Neural progenitor cell (in vitro differentiated cells): Measurements from ENCODE around the gene KAZN. TPM values are rescaled to one million over a fixed set of nuclear protein-coding genes. Genes with fewer than 3 reads are reported as not detected.

Source experiments
- DNase-seq: peaks from one replicate; pipeline ENCODE4 v3.0.0-alpha.2; 2016; ENCODE audit warnings: low spot score
- H2AFZ ChIP-seq: fragments of 200-600 bp; sonication (generic); replicated peaks from 2 replicates; pipeline ENCODE4 v1.6.1; 2016; ENCODE audit warnings: antibody characterized with exemption
- H3F3A ChIP-seq: fragments of 200-600 bp; sonication (generic); 2 replicates; pipeline ENCODE4 v1.6.1; 2016; ENCODE audit warnings: antibody characterized with exemption, low read depth
- H3K27ac ChIP-seq: fragments of 200-600 bp; sonication (generic); 2 replicates; pipeline ENCODE4 v1.5.1; 2016; ENCODE audit warnings: mild to moderate bottlenecking
- H3K27me3 ChIP-seq: fragments of 200-600 bp; sonication (generic); 2 replicates; pipeline ENCODE4 v1.6.1; 2016; ENCODE audit warnings: mild to moderate bottlenecking, moderate library complexity
- H3K36me3 ChIP-seq: fragments of 200-600 bp; sonication (generic); 2 replicates; pipeline ENCODE4 v1.5.1; 2016
- H3K4me1 ChIP-seq: fragments of 200-600 bp; sonication (generic); 2 replicates; pipeline ENCODE4 v1.6.1; 2016; ENCODE audit warnings: mixed run types
- H3K4me2 ChIP-seq: fragments of 200-600 bp; sonication (generic); 2 replicates; pipeline ENCODE4 v1.6.1; 2016
- H3K4me3 ChIP-seq: fragments of 200-600 bp; sonication (generic); 2 replicates; pipeline ENCODE4 v1.5.1; 2016
- H3K79me2 ChIP-seq: fragments of 200-600 bp; sonication (generic); 2 replicates; pipeline ENCODE4 v1.6.1; 2016; ENCODE audit warnings: low read depth
- H3K9ac ChIP-seq: fragments of 200-600 bp; sonication (generic); 2 replicates; pipeline ENCODE4 v1.6.1; 2016
- H3K9me3 ChIP-seq: fragments of 200-600 bp; sonication (generic); 2 replicates; pipeline ENCODE4 v1.5.1; 2016; ENCODE audit warnings: low read depth
- H4K20me1 ChIP-seq: fragments of 200-600 bp; sonication (generic); 2 replicates; pipeline ENCODE4 v1.6.1; 2016; ENCODE audit warnings: low read depth
- H3K27ac Mint-ChIP-seq: 3 replicates; pipeline ENCODE4 v1.8.0; 2021; ENCODE audit warnings: mixed read lengths
- H3K27me3 Mint-ChIP-seq: 2 replicates; pipeline ENCODE4 v1.8.0; 2022; ENCODE audit warnings: low read depth, mild to moderate bottlenecking, inconsistent platforms, moderate library complexity, mixed read lengths; ENCODE audit not compliant: insufficient read depth
- H3K36me3 Mint-ChIP-seq: 3 replicates; pipeline ENCODE4 v1.8.0; 2021; ENCODE audit warnings: mixed read lengths
- H3K4me1 Mint-ChIP-seq: 3 replicates; pipeline ENCODE4 v1.8.0; 2021; ENCODE audit warnings: mixed read lengths
- H3K4me3 Mint-ChIP-seq: 3 replicates; pipeline ENCODE4 v1.8.0; 2021; ENCODE audit warnings: mild to moderate bottlenecking, moderate library complexity, mixed read lengths
- H3K9me3 Mint-ChIP-seq: 3 replicates; pipeline ENCODE4 v1.8.0; 2020; ENCODE audit warnings: mixed read lengths
- EZH2 ChIP-seq: fragments of 200-600 bp; sonication (generic); IDR thresholded peaks from 2 replicates; pipeline ENCODE4 v1.6.1; 2017; ENCODE audit warnings: antibody characterized with exemption, mild to moderate bottlenecking, moderate library complexity
- EZH2phosphoT487 ChIP-seq: fragments of 200-600 bp; sonication (generic); IDR thresholded peaks from 2 replicates; pipeline ENCODE4 v1.6.1; 2017; ENCODE audit warnings: antibody characterized with exemption
- total RNA-seq: library from RNA; depleted of rRNA; stranded (reverse); fragments of >200 nt; gene quantifications from 2 replicates; pipeline ENCODE4 v1.2.3, GENCODE V29; 2015; ENCODE audit warnings: low replicate concordance
- TF ChIP-seq, protein P1 (sequence below): fragments of 200-600 bp; sonication (generic); IDR thresholded peaks from 2 replicates; pipeline ENCODE4 v1.5.1; 2017; ENCODE audit warnings: antibody characterized with exemption, mild to moderate bottlenecking

The KAZN gene
- total RNA-seq, 1 donor from 2014 or later: 6.1 TPM

DNA sequence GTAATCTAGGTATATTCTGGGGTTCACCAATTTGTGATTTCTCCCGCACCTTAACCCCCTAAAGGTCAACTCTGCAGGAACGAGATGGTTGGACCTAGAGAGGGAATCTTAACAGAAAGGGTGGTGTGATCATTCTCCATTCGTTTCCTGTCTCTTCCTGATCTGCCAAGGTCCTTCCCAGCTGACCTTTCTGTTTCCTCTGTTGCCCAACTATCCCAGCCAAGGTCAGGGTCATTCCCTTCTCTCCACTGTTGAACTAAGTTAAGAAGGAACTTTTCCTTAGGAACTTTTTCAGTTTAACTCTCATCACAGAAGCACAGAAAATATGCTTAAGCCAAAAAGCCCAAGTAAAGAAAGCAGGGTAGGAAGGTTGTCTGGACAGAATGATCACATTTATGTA is 49.3 kb downstream of the KAZN start:
- Mint-ChIP-seq H3K27ac (peak overlapping the region; percentile 34), H3K4me1 (peaks cover 31% of the 10 kb centered on the region), H3K4me3 (no peak overlapping the region), H3K9me3 (peaks cover 23% of the 10 kb centered on the region), H3K36me3 (peaks cover 10% of the 10 kb centered on the region), H3K27me3 (peaks cover 3% of the 10 kb centered on the region)
- no peak overlapping the region for H3K27ac ChIP-seq
- no peak for DNase-seq
- peaks cover 30% of the 10 kb centered on the region for H3K79me2 ChIP-seq
- H3K9ac ChIP-seq: no peak overlapping the region
- H3K27me3 ChIP-seq: no peaks in the 10 kb centered on the region
- no peak for TF ChIP-seq EZH2
- TF ChIP-seq, protein P1, sequence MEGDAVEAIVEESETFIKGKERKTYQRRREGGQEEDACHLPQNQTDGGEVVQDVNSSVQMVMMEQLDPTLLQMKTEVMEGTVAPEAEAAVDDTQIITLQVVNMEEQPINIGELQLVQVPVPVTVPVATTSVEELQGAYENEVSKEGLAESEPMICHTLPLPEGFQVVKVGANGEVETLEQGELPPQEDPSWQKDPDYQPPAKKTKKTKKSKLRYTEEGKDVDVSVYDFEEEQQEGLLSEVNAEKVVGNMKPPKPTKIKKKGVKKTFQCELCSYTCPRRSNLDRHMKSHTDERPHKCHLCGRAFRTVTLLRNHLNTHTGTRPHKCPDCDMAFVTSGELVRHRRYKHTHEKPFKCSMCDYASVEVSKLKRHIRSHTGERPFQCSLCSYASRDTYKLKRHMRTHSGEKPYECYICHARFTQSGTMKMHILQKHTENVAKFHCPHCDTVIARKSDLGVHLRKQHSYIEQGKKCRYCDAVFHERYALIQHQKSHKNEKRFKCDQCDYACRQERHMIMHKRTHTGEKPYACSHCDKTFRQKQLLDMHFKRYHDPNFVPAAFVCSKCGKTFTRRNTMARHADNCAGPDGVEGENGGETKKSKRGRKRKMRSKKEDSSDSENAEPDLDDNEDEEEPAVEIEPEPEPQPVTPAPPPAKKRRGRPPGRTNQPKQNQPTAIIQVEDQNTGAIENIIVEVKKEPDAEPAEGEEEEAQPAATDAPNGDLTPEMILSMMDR: no peak
- TF ChIP-seq EZH2phosphoT487: no peak
- peaks cover 21% of the 10 kb centered on the region for H3K4me1 ChIP-seq
- no peak overlapping the region for H3K4me2 ChIP-seq
- no peak overlapping the region for H3K4me3 ChIP-seq
- peaks cover 11% of the 10 kb centered on the region for H4K20me1 ChIP-seq
- H3F3A ChIP-seq: no peaks in the 10 kb centered on the region
- no peak overlapping the region for H2AFZ ChIP-seq
- H3K36me3 ChIP-seq: peaks cover 7% of the 10 kb centered on the region
- H3K9me3 ChIP-seq: peaks cover 9% of the 10 kb centered on the region

DNA sequence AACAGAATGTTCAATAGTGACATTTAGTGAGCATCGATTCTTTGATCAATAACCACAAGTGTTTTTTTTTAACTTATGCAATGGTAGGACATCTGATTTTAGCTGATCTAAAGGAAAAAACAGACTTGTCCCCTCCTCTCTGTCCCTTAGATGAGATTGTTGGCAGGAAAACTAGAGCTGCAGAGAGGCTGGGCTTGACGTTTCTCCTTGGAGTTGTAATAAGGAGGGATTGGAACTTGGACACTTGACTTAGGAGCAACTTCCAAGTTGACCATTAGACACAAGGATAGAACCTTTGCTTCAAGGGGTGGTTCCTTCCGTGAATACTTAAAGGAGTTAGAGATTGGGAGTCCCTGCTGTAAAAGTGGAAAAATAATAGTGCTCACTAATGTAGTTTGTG is 49.9 kb downstream of the KAZN start:
- Histone ChIP-seq H4K20me1 (peaks cover 11% of the 10 kb centered on the region), H3K4me1 (peaks cover 21% of the 10 kb centered on the region), H3K9ac (no peak overlapping the region), H3K36me3 (peaks cover 7% of the 10 kb centered on the region), H3K4me2 (no peak overlapping the region), H3K79me2 (peaks cover 30% of the 10 kb centered on the region), H3K27ac (no peak overlapping the region), H3K27me3 (no peaks in the 10 kb centered on the region), H3F3A (no peaks in the 10 kb centered on the region), H3K4me3 (no peak overlapping the region), H2AFZ (no peak overlapping the region), H3K9me3 (peaks cover 9% of the 10 kb centered on the region)
- Mint-ChIP-seq H3K27me3 (peaks cover 5% of the 10 kb centered on the region), H3K4me3 (no peak overlapping the region), H3K27ac (no peak overlapping the region), H3K4me1 (peaks cover 35% of the 10 kb centered on the region), H3K36me3 (peaks cover 10% of the 10 kb centered on the region), H3K9me3 (peaks cover 21% of the 10 kb centered on the region)
- TF ChIP-seq EZH2phosphoT487 (no peak), EZH2 (no peak)
- TF ChIP-seq, protein P1: no peak
- DNase-seq: no peak

DNA sequence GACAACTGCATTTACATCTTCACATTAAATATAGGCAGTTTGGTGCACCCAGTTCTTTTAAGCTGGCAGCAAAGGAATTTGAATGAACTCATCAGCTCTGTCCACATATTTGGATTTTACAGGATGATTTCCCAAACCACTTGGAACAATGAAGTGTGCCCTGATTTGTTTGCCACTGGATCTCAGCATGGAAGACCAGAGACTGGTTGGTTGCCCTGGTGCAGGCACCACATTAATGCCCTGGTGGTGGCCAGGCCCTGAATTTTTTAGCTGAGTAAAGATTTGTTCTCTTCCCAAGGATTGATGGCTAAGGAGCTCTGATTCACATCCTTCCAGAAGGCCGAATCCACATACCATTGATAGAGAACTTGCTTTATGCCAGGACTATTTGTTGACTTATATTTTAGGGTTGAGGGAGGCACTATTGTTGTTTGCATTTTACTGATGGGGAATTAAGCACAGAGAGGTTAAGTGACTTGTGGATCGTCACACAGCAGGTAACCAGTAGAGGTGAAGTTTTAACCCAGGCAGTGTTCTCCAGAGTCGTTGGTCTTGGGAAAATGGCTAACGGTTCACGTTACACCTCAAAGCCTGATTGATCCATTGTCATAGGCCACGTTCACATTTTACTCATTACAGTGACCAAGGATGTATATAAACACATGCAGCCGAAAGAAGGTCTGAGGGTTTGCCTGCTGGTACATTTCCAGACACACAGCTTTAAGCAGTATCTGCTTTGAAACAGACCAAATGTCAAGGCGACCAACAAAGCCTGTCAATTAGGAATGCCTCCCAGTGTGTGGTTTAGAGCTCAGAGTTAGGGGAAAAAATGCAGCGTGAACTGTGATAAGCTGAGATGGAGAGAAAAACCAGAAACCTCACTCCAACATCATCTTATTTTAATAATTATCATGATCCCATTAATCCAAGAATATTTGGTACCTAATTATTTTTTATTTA is 50.7 kb downstream of the KAZN start:
- no peak for DNase-seq
- Histone ChIP-seq H3K9me3 (peaks cover 9% of the 10 kb centered on the region), H3K27ac (no peak overlapping the region), H3K79me2 (peaks cover 30% of the 10 kb centered on the region), H3K9ac (no peak overlapping the region), H3F3A (no peaks in the 10 kb centered on the region), H3K4me2 (no peak overlapping the region), H3K36me3 (peaks cover 7% of the 10 kb centered on the region), H3K27me3 (no peaks in the 10 kb centered on the region), H2AFZ (no peak overlapping the region), H3K4me1 (peaks cover 21% of the 10 kb centered on the region), H3K4me3 (no peak overlapping the region), H4K20me1 (peaks cover 11% of the 10 kb centered on the region)
- no peak overlapping the region for H3K4me3 Mint-ChIP-seq
- H3K36me3 Mint-ChIP-seq: peaks cover 10% of the 10 kb centered on the region
- TF ChIP-seq EZH2 (no peak), EZH2phosphoT487 (no peak)
- TF ChIP-seq, protein P1: no peak
- peaks cover 35% of the 10 kb centered on the region for H3K4me1 Mint-ChIP-seq
- H3K9me3 Mint-ChIP-seq: peaks cover 16% of the 10 kb centered on the region
- peaks cover 5% of the 10 kb centered on the region for H3K27me3 Mint-ChIP-seq
- H3K27ac Mint-ChIP-seq: peak overlapping the region; percentile 9
